Activated CD8-positive, alpha-beta memory T cell treated with anti-CD3 and anti-CD28 coated beads for 4 hours (primary cell): ENCODE results near the gene MMGT1.
"Not testable (repeated sequence)": the region's sequence is repeated elsewhere in the genome, so short reads cannot be mapped to it uniquely, and the experiment has no call there.

ENCODE experiments used
- DNase-seq, 2 donors: peaks; one replicate each; pipeline ENCODE4 v3.0.0-alpha.2; 2020; ENCODE audit warnings: low read depth in 2 of 2

Gene MMGT1

DNA sequence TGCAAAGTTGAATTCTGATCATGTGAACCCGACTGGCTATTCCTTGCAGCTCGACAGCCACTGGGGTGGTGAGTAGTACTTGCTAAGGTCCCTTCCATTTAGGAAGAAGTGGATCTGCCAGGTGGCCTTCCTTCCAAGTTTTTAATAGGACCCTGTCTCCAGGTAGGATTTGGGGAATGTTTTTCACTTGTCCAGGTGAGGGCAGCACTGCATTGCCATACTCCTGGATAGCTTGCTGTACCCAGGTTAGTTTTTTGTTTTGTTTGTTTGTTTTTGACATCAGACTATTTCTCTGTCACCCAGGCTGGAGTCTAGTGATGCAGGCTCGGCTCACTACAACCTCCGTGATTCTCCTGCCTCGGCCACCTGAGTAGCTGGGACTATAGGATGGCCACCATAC, 50.4 kb downstream of the MMGT1 start:
- DNase-seq = no peak

DNA sequence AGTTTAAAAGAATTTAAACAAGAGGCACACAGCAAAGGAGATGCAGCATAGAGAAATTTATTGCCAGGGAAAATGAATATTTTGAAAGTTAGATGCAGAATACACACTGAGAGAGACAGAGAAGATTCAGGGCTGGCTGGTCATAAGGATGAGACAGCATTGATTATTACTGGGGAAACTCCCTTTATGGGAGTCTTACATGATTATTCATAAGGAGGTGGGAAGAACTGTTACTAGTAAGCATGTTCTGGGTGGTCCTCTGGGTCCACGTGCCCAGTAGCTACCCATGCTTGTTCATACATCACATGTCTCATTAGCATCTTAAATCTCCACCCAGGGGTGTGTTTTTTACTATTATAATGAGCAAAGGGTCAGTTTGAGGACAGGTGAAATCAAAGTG, 53.3 kb downstream of the MMGT1 start:
- DNase-seq = not testable (repeated sequence)

DNA sequence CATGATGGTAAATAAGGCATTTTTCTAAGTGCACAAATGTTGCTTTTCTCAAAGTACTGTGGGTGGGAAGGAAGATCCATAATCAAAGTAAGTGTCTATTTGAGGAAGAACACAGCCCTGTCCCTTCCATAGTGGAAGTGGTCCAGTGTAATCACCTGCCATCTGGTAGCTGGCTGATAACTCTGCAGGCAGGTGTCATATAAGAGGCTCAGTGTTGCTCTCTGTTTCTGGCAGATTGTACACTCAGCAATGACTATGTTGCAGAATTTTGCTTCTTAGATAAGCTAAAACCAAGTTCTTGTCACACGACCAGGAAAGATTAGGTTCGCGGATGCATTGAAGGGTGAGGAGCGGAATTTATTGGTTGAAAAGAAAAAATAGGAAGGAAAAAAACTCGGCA, 59.4 kb downstream of the MMGT1 start:
- no peak for DNase-seq
